Keratinocyte (primary cell): ENCODE data around the gene CTSZ. TPM values are rescaled to one million over a fixed set of nuclear protein-coding genes. Genes with fewer than 3 reads are reported as not detected.

Experiments used
- DNase-seq: peaks from one replicate; pipeline ENCODE4 v3.0.0-alpha.2; 2011; ENCODE audit warnings: low read depth, missing footprints, low spot score
- FAIRE-seq: peaks from 2 replicates; lab custom pipeline; 2011; peaks lifted over from hg19 to GRCh38; lab: Jason Lieb, UNC
- H2AFZ ChIP-seq: 2 replicates; pipeline ENCODE4 v1.6.0; 2012; ENCODE audit warnings: low read length, control low read depth, inconsistent platforms; ENCODE audit not compliant: control insufficient read depth
- H3K27ac ChIP-seq: 2 replicates; pipeline ENCODE4 v1.5.1; 2011; ENCODE audit warnings: low read length; ENCODE audit not compliant: control insufficient read depth, insufficient read depth
- H3K27me3 ChIP-seq: 3 replicates; pipeline ENCODE4 v1.6.0; 2011; ENCODE audit warnings: low read length; ENCODE audit not compliant: control insufficient read depth, insufficient read depth; ENCODE audit errors: extremely low read depth
- H3K36me3 ChIP-seq, 2 experiments: 2 replicates in 1 of 2; 3 replicates in 1 of 2; pipeline ENCODE4 v1.5.1; 2011; ENCODE audit warnings: low read length in 2 of 2, mild to moderate bottlenecking in 1 of 2; ENCODE audit not compliant: control insufficient read depth in 2 of 2, insufficient read depth in 2 of 2; ENCODE audit errors: extremely low read depth in 1 of 2
- H3K4me1 ChIP-seq: 3 replicates; pipeline ENCODE4 v1.5.1; 2011; ENCODE audit warnings: low read length; ENCODE audit not compliant: control insufficient read depth, insufficient read depth; ENCODE audit errors: extremely low read depth
- H3K4me2 ChIP-seq: 3 replicates; pipeline ENCODE4 v1.6.0; 2011; ENCODE audit warnings: low read depth, low read length; ENCODE audit not compliant: control insufficient read depth, insufficient read depth; ENCODE audit errors: extremely low read depth
- H3K4me3 ChIP-seq, 3 experiments: fragments of 200-600 bp in 1 of 3; sonication (generic) in 1 of 3; 2 replicates in 2 of 3; 3 replicates in 1 of 3; pipeline ENCODE4 v1.5.1; 2011 to 2016; ENCODE audit warnings: low read length in 3 of 3, mild to moderate bottlenecking in 3 of 3, control low read depth in 2 of 3, inconsistent platforms in 1 of 3, low read depth in 1 of 3, mixed read lengths in 1 of 3, mixed run types in 1 of 3, moderate library complexity in 1 of 3; ENCODE audit not compliant: control insufficient read depth in 2 of 3, insufficient read depth in 2 of 3; ENCODE audit errors: extremely low read depth in 1 of 3
- H3K79me2 ChIP-seq: 2 replicates; pipeline ENCODE4 v1.6.0; 2012; ENCODE audit warnings: low read length; ENCODE audit not compliant: control insufficient read depth, insufficient read depth
- H3K9ac ChIP-seq: 3 replicates; pipeline ENCODE4 v1.6.0; 2011; ENCODE audit warnings: low read length; ENCODE audit not compliant: control insufficient read depth, insufficient read depth; ENCODE audit errors: extremely low read depth
- H3K9me1 ChIP-seq: 3 replicates; pipeline ENCODE4 v1.6.0; 2011; ENCODE audit warnings: low read length; ENCODE audit not compliant: control insufficient read depth, insufficient read depth; ENCODE audit errors: extremely low read depth
- H3K9me3 ChIP-seq: 2 replicates; pipeline ENCODE4 v1.5.1; 2012; ENCODE audit warnings: low read depth, low read length; ENCODE audit not compliant: control insufficient read depth
- H4K20me1 ChIP-seq: 3 replicates; pipeline ENCODE4 v1.6.0; 2011; ENCODE audit warnings: low read length; ENCODE audit not compliant: control insufficient read depth, insufficient read depth; ENCODE audit errors: extremely low read depth
- CTCF ChIP-seq, 3 experiments: IDR thresholded peaks in 1 of 3; conservative IDR thresholded peaks in 1 of 3; optimal IDR thresholded peaks in 1 of 3; 2 replicates in 2 of 3; 3 replicates in 1 of 3; pipeline versions ENCODE3 to v1.5.1; 2011; ENCODE audit warnings: low read length in 3 of 3, mild to moderate bottlenecking in 3 of 3, moderate library complexity in 2 of 3, control low read depth in 1 of 3, inconsistent platforms in 1 of 3; ENCODE audit not compliant: insufficient read depth in 2 of 3; ENCODE audit errors: extremely low read depth in 1 of 3
- EZH2 ChIP-seq: IDR thresholded peaks from one replicate; pipeline ENCODE4 v1.6.1; 2012; ENCODE audit warnings: inconsistent platforms, mild to moderate bottlenecking, low read length, moderate library complexity
- dilution Hi-C: fragments of 300-500 bp; cut with MboI; formaldehyde crosslinking; loops from one replicate; pipeline ENCODE4 v1.7.0; 2020; ENCODE audit warnings: low sequenced_read_pairs; ENCODE audit not compliant: extremely low pct_ligation_motif_present
- polyA plus RNA-seq, 5 experiments: library from polyadenylated mRNA; depleted of rRNA in 3 of 5; stranded (reverse) in 3 of 5; stranded (forward) in 1 of 5; unstranded in 1 of 5; fragments of >200 nt; gene quantifications; 1 replicate in 1 of 5; 2 replicates in 3 of 5; 3 replicates in 1 of 5; pipeline versions ENCODE4 v1.2.1 to v1.2.3, GENCODE V29; 2011 to 2012; ENCODE audit warnings: missing spikeins in 2 of 5, low read depth in 1 of 5, low replicate concordance in 1 of 5

Gene CTSZ
- polyA plus RNA-seq, 1 donor (not counting 4 experiments of a cell fraction or from before 2014, with no cell fraction given), result 138 TPM

- H3K4me3 ChIP-seq, result no peak overlapping the region
Observed at GRCh38 chr20:58963060-58963584, 43.9 kb downstream of the CTSZ start.

GRCh38 chr20:58959652-58960051 is 47.4 kb downstream of the CTSZ start:
- Histone ChIP-seq H2AFZ (no peak overlapping the region), H3K4me1 (no peaks in the 10 kb centered on the region), H3K79me2 (no peaks in the 10 kb centered on the region), H3K4me2 (no peak overlapping the region), H3K9me3 (no peaks in the 10 kb centered on the region), H3K9ac (no peak overlapping the region), H3K9me1 (no peaks in the 10 kb centered on the region), H3K4me3 (no peak overlapping the region), H3K36me3 (no peaks in the 10 kb centered on the region), H4K20me1 (no peaks in the 10 kb centered on the region), H3K27me3 (peaks cover 7% of the 10 kb centered on the region), H3K27ac (no peak overlapping the region)
- DNase-seq (no peak), FAIRE-seq (no peak)
- TF ChIP-seq EZH2 (no peak), CTCF (optimal IDR thresholded peaks at IDR 0.05 in 1 of 3, IDR thresholded peaks at IDR 0.05 in 1 of 3, conservative IDR thresholded peaks at IDR 0.05 in 1 of 3; ENCODE audit: extremely low read depth in 1 of 3, insufficient read depth in 2 of 3, low read length in 3 of 3) (no peak)
- dilution Hi-C loops, result no loop called here

More at GRCh38 chr20:58963060-58963584, 43.9 kb downstream of the CTSZ start:
- Histone ChIP-seq H3K4me1 (no peaks in the 10 kb centered on the region), H4K20me1 (no peaks in the 10 kb centered on the region), H3K27me3 (peaks cover 7% of the 10 kb centered on the region), H3K4me2 (no peak overlapping the region), H3K79me2 (no peaks in the 10 kb centered on the region), H3K27ac (no peak overlapping the region), H3K9ac (no peak overlapping the region), H3K36me3 (no peaks in the 10 kb centered on the region), H3K9me1 (no peaks in the 10 kb centered on the region), H2AFZ (no peak overlapping the region), H3K9me3 (no peaks in the 10 kb centered on the region)
- DNase-seq (no peak), FAIRE-seq (no peak)
- no peak for TF ChIP-seq EZH2
- no peak for TF ChIP-seq CTCF (optimal IDR thresholded peaks at IDR 0.05 in 1 of 3, IDR thresholded peaks at IDR 0.05 in 1 of 3, conservative IDR thresholded peaks at IDR 0.05 in 1 of 3; ENCODE audit: extremely low read depth in 1 of 3, insufficient read depth in 2 of 3, low read length in 3 of 3)
- dilution Hi-C loops, result no loop called here
